ENCODE measurements around the gene CACHD1. TPM values are rescaled to one million over a fixed set of nuclear protein-coding genes. Genes with fewer than 3 reads are reported as not detected.

CACHD1 gene
- total and polyA plus RNA-seq, 9 of the 15 experiments (the other 6 are each of a cell fraction or from before 2014, with no cell fraction given): 0.07 TPM; not detected in 8

DNA sequence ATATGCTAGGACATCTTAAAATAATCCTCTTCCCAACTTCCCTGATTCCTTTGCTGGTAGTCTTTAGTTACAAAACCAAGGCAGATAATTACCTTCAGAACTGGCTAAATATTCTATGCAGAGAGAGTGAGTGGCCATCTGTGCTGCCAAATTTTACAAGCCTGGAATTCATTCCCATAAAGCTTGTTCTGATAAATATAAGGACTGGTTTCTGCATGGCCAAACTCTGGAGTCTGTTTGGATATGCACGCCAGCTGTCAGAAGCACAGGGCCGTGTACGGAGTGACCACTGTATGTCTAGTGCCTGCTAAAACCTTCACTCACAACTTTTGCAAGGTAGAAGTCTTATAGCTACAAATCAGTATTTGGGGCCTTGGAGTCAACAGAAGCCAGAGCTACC is 208.4 kb downstream of the CACHD1 start:
- POLR2A ChIA-PET: no interaction called here
- no peaks in the 10 kb centered on the region for H3K9me1 ChIP-seq (ENCODE audit: control insufficient read depth, insufficient read depth, low read length)
- in situ Hi-C loops (cut with MboI): loop anchor here (10.0 kb wide), 1 partner anchor 414 kb away; no protein-coding TSS in a partner anchor
- H3K27me3 ChIP-seq (ENCODE audit: control insufficient read depth in 2 of 2, insufficient read depth in 2 of 2, low read length in 2 of 2): peaks cover 9 to 18% of the 10 kb centered on the region in 2 experiments; a peak in 4 of 5 replicates
- CTCF ChIA-PET (ENCODE audit: low intra/inter-chr PET ratio): no interaction called here
- FAIRE-seq: no peak
- H3K4me1 ChIP-seq (replicated peaks in 1 of 2; ENCODE audit: control insufficient read depth in 2 of 2, insufficient read depth in 2 of 2, low read length in 2 of 2): no peaks in the 10 kb centered on the region
- H3K9ac ChIP-seq (ENCODE audit: insufficient read depth in 1 of 2, low read depth in 2 of 2, low read length in 2 of 2): no peak overlapping the region
- WGBS (ENCODE audit: insufficient coverage, low coverage, missing lambda C conversion rate): 3% methylated on average over 3 of the region's 3 CpGs
- no TSS peak for BruUV-seq (replicated peaks)
- no peak overlapping the region for H2AFZ ChIP-seq (ENCODE audit: low read depth, low read length)
- TF ChIP-seq TGIF2 (CRISPR knock-in tag; IDR thresholded peaks at IDR 0.05): no peak
- no peak for TF ChIP-seq ZFP36 (IDR thresholded peaks at IDR 0.05; ENCODE audit: low read depth, low read length, partially characterized antibody)
- no peak for TF ChIP-seq MYBL2 (IDR thresholded peaks at IDR 0.05; ENCODE audit: low read depth)
- TF ChIP-seq MYBL2 (CRISPR knock-in tag; IDR thresholded peaks at IDR 0.05; ENCODE audit: borderline replicate concordance): no peak
- TF ChIP-seq SMARCE1 (IDR thresholded peaks at IDR 0.05): no peak
- no peak for TF ChIP-seq CHD4 (IDR thresholded peaks at IDR 0.05; ENCODE audit: insufficient read depth, insufficient replicate concordance, low read depth, low read length, poor library complexity, severe bottlenecking)
- TF ChIP-seq MAFG (tag; conservative IDR thresholded peaks at IDR 0.05): no peak
- no peak for TF ChIP-seq USF2 (CRISPR knock-in tag; IDR thresholded peaks at IDR 0.05)
- TF ChIP-seq HMG20B (CRISPR knock-in tag; IDR thresholded peaks at IDR 0.05): no peak
- TF ChIP-seq TCF3 (CRISPR knock-in tag; IDR thresholded peaks at IDR 0.05): no peak
- no peak for TF ChIP-seq ZNF324 (CRISPR knock-in tag; IDR thresholded peaks at IDR 0.05)
- TF ChIP-seq GABPB2 (CRISPR knock-in tag; conservative IDR thresholded peaks at IDR 0.05): no peak
- TF ChIP-seq SIN3A (IDR thresholded peaks at IDR 0.05; ENCODE audit: borderline replicate concordance in 2 of 2, control insufficient read depth in 1 of 2, low read depth in 2 of 2, low read length in 2 of 2): no peak
- no peak for TF ChIP-seq ZNF3 (CRISPR knock-in tag; IDR thresholded peaks at IDR 0.05)
- no peak for TF ChIP-seq NFIC (IDR thresholded peaks at IDR 0.05)
- TF ChIP-seq CREB3L1 (IDR thresholded peaks at IDR 0.05; ENCODE audit: borderline replicate concordance, low read depth): no peak
- TF ChIP-seq GATA2 (CRISPR knock-in tag; IDR thresholded peaks at IDR 0.05): no peak
- H3K4me2 ChIP-seq (ENCODE audit: insufficient read depth, low read length): no peak overlapping the region
- no peak for ATAC-seq
- no peak overlapping the region for H3K27ac ChIP-seq (ENCODE audit: extremely low read depth, low read depth, low read length)
- no peaks in the 10 kb centered on the region for H4K20me1 ChIP-seq (replicated peaks; ENCODE audit: control insufficient read depth, insufficient read depth, low read length)
- no peaks in the 10 kb centered on the region for H3K9me3 ChIP-seq (replicated peaks; ENCODE audit: control insufficient read depth, insufficient read depth, low read depth, low read length)
- no peaks in the 10 kb centered on the region for H3K79me2 ChIP-seq (ENCODE audit: control insufficient read depth, insufficient read depth, low read length)
- H3K4me3 ChIP-seq: no peak overlapping the region
- intact Hi-C loops (cut with micrococcal nuclease): loop anchor here (5.0 kb wide), 1 partner anchor 411 kb away; no protein-coding TSS in a partner anchor
- DNase-seq (ENCODE audit: extremely low read depth in 1 of 4, low spot score in 3 of 4): no peak
- H3K36me3 ChIP-seq (ENCODE audit: control insufficient read depth, insufficient read depth, low read length): no peaks in the 10 kb centered on the region

All from K562 (cell line).